Measurements from ENCODE around the gene SRRM1.
"Not testable (repeated sequence)": the region's sequence is repeated elsewhere in the genome, so short reads cannot be mapped to it uniquely, and the experiment has no call there.

The SRRM1 gene

DNA sequence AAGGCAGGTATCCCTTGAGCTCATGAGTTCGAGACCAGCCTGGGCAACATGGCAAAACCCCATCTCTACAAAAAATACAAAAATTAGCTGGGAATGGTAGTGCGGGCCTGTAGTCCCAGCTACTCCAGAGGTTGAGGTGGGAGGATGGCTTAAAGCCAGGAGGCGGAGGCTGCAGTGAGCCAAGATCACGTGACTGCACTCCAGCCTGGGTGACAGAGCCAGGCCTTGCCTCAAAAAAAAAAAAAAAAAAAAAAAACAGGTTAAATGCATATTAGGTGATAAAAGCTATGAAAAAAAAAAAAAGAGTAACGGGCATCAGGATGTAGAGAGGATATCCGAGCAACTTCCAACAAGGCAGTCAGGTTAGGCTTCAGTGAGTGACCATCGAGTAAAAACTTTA, 2.8 kb upstream of the SRRM1 start:
- no peak overlapping the region for H3K4me3 ChIP-seq (ENCODE audit: low read length)
- DNase-seq (ENCODE audit: low read depth, low spot score) = no peak

DNA sequence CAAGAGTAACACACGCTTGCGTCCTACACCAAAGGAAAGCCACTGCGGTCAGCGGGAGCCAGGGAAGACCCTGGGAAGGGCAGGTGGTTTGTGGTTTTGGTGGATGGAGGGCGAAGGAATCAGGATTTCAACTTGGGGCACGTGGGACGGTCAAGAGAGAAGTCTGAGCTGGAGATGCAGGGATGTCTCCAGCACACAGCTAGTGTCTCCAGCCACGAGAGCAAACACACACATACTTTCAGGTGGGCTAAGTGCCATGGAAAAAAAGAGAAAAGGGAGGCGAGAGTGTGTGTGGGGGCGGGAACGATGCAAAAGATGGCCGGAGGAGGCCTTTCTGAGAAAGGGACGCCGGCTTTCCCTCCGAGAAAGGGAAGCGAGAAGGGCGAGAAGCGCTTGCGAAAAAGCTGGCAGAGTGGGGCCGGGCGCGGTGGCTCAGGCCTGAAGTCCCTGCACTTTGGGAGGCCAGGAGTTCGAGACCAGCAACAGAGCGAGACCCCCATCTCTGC, 1.4 kb upstream of the SRRM1 start:
- H3K4me3 ChIP-seq (ENCODE audit: low read length) = peak overlapping the region; percentile 97
- no peak for DNase-seq (ENCODE audit: low read depth, low spot score)

DNA sequence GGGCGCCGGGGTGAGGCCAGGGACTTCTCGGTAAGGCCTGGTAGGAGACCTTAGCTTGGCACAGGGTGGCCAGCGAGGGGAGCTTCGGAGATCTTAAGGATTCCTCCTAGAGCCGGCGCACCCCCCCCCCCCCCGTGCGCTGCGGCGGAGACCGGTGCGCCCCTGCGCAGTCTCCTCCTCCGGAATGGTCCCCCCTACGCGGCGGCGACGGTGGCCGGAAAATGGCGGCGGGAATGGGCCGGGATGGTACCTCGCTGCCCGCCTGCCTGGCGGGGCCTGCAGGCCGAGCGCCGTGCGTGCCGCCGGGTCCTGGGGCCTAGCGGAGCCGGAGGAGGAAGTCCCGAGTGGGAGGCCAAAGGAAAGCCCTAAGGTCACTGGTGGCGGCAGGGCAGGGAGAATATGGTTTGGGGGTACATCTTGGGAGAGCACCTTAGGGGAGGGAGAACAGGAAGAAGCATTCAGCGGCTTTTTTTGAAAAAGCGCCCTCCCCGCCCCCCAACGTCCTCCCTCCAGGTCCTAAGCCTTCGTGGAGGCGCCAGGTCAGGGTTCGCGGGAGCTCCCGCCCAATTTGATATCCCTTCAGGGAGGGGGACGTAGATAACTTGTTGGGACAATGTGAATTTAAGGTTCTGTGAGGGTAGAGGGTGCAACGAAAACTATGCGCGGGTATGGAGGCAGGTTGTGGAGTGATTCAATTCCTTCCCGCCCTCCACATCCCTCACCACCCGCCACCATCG, 429 bp downstream of the SRRM1 start:
- DNase-seq (ENCODE audit: low read depth, low spot score) = peak; percentile 11
- peak overlapping the region; percentile 91 for H3K4me3 ChIP-seq (ENCODE audit: low read length)

DNA sequence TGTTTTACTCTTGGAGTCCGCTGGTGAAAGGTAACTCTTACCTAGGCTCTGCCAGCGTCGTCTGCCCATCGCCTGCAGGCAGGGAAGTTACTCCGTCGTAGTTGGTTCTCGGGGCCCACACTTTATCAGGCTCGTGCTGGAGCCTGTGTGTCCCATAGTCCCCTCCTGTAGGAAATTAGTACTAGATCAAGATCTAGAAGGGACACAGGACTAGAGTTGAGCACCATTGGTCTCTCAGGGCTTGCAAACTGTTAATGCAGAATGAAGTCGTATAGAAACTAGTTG, 940 bp downstream of the SRRM1 start:
- peak overlapping the region; percentile 91 for H3K4me3 ChIP-seq (ENCODE audit: low read length)
- no peak for DNase-seq (ENCODE audit: low read depth, low spot score)

DNA sequence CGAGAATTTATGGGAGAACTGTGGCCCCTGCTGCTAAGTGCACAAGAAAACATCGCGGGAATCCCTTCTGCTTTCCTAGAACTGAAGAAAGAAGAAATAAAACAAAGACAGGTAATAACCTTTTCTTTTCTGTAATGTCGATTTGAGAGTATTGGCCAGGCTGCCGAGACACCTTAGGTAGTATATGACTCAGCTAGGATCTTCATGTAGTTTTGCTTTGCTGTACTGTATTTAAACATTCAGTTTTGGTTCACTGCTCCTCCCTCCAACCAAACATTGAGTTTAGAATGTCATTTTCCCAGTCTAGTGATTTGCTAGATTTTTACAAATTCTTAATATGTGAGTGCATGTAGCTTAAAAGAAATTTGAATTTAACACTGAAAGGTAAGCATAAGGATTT, 5.8 kb downstream of the SRRM1 start:
- H3K4me3 ChIP-seq (ENCODE audit: low read length) = no peak overlapping the region
- DNase-seq (ENCODE audit: low read depth, low spot score) = no peak

DNA sequence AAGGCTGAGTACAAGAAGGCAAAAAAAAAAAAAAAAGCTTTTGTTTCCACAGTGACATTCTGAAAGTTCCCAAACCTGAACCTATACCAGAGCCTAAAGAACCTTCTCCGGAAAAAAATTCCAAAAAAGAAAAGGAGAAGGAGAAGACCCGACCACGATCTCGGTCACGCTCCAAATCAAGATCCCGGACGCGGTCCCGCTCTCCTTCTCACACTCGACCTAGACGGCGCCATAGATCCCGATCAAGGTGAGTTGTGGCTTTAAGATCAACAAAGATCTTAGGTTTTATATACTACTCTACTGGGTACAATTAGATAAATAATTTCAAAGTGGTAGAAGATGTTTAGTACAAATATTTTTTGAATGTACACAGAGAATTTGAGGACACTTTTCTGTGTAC, 9.3 kb downstream of the SRRM1 start:
- no peak overlapping the region for H3K4me3 ChIP-seq (ENCODE audit: low read length)
- DNase-seq (ENCODE audit: low read depth, low spot score) = no peak

DNA sequence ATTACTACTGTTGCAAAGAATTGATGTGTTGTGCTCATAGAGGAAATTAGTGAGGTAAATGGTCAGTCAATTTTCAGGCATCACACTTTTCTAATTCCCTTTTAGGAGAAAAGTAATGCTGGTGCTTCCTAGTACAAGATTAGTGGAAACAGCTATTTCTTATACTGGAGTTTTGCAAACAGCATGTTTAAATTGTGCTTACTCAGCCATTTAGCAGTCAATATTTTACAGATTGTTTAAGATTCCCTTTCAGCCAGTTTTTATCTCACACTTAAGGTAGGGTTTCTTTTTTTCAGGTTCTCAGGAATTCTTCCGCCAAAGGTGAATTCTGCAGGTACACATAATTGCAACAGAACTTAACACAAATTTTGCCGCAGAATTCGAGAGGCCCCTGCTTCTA, 10.9 kb downstream of the SRRM1 start:
- no peak overlapping the region for H3K4me3 ChIP-seq (ENCODE audit: low read length)

DNA sequence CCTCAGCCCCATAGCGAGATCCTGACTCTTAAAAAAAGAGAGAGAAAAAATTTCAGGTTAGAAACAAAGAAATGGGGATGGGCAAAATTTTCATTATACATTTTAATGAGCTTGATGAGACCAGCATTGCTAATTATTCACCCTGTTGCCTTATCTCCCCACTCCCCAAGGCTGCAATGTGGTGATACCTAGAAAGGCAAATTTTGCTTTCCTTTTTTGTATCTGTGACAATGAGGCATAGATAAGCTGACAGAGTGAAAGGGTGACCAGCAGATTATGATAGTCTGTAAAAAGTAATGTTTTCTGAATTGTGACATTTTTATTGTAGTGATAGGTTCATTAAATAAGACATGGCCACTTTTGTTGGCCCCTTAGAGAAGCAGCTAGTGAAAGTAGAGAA, 12.9 kb downstream of the SRRM1 start:
- DNase-seq (ENCODE audit: low read depth, low spot score) = no peak
- H3K4me3 ChIP-seq (ENCODE audit: low read length) = no peak overlapping the region

More for the DNA sequence above, 10.9 kb downstream of the SRRM1 start:
- no peak for DNase-seq (ENCODE audit: low read depth, low spot score)

DNA sequence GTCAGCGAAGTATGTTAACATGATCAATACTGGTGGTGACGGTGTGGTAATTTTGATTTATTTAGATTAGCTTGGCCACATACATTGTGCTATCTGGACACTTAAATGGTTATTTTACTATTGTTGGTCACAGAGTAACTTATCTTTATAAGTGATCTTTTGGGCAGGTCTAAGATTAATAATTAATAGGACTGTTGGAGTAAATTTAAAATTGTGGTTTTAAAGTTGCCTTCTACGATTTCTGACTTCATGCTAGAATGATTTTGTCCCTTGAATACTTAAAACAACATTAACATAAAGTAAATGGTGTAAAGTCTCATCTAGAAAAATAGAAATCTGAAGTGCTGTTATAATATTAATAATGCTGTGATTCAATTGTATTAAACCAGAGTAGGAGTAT, 14.7 kb downstream of the SRRM1 start:
- no peak overlapping the region for H3K4me3 ChIP-seq (ENCODE audit: low read length)
- DNase-seq (ENCODE audit: low read depth, low spot score) = no peak

DNA sequence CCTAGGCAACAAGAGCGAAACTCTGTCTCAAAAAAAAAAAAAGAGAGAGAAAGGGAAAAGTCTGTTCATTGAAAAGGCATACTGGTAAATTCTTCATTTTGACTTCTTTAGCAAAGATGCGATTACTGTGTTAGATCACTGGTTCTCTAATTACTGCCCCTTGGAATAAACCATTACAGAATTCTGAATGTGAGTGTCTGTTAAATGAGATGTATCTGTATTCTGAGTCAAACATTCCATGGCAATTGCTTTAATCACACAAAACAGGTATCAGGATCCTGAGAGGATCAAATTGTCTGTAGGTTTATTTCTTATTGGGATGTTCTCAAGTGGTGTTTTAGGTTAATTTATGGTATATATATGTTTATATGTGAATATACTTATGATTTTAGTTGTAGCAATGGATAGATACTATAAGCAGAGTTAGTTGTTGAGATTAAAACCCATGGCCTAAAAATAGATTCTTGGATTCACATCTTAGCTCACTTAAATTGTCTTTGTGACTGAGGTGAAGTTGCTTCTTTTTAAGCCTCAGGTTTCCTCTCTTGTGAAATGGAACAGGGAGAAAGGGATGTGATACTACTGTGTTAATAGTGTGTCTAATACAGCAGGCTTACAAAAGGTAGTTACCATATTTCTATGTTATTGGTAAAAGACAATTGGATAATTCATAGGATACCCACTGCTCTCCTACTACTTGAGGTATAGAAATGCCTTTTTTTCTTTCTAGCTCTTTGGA, 16.2 kb downstream of the SRRM1 start:
- no peak for DNase-seq (ENCODE audit: low read depth, low spot score)
- no peak overlapping the region for H3K4me3 ChIP-seq (ENCODE audit: low read length)

DNA sequence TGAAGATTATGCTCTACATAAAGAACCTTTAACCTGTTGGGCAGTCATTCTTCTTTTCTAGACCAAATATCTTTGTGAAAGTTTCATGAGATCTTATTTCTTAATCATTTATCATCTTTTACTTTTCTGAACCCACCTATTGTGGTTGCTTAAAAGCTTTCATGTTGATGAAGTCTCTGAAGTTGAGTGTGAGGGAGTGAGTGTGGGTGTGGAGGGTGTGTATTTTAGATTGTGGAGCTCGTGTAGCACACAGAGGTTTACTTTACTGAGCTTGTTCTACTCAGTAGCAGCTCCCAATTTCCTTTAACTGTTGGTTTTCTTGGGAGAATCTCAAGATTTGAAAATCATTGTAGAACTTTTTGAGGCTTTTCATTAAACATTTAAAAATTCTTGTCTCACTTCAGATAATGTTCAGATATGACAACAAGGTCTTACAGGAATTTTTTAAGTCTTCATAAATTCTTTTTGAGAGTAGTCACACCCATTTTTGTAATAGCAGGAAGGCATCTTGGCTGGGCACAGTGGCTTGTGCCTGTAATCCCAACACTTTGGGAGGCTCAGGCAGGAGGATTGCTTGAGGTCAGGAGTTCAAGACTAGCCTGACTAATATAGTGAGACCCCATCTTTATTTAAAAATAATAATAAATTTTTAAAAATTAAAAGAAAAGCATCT, 17.0 kb downstream of the SRRM1 start:
- no peak for DNase-seq (ENCODE audit: low read depth, low spot score)
- no peak overlapping the region for H3K4me3 ChIP-seq (ENCODE audit: low read length)

DNA sequence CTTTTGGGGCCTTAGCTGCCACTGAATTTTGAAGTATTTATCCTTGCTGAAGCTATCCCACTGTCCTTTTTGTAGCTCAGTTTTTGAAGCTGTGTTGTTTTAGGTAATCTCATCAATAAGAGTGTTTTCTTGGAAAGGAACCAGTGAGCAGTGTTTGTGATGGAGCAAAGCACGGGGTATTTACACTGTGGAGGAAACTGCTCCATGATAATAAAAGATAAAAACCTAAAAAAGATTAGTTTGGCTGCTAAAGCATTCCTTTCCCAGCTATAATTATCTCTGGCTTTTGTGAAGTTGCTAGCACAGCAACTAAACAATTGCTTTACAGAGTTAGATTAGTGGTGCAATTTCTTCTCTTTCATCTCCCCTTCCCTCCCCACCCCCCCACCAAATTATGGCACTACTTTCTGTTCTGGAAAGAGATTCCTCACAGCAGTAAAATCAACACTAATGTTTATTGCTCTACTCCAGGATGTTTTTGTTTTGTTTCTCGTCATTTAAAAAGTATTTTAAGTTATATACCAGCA, 21.5 kb downstream of the SRRM1 start:
- DNase-seq (ENCODE audit: low read depth, low spot score) = no peak
- H3K4me3 ChIP-seq (ENCODE audit: low read length) = no peak overlapping the region

DNA sequence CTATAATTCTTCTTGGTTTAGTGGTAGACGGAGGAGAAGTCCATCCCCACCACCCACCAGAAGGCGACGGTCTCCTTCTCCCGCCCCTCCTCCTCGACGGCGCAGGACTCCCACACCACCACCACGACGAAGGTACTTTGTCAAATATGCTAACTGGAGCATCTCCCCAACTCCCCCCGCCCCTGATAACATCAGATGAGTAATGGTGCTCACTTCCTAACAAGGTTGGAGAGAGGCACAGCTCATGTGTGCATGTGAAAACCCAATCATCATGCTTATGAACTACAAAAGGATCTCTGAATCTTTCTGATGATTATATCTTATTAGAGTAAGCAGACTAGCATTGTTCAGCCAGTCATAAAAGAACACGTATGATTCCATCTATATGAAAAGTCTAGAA, 23.7 kb downstream of the SRRM1 start:
- DNase-seq (ENCODE audit: low read depth, low spot score) = no peak
- H3K4me3 ChIP-seq (ENCODE audit: low read length) = no peak overlapping the region

DNA sequence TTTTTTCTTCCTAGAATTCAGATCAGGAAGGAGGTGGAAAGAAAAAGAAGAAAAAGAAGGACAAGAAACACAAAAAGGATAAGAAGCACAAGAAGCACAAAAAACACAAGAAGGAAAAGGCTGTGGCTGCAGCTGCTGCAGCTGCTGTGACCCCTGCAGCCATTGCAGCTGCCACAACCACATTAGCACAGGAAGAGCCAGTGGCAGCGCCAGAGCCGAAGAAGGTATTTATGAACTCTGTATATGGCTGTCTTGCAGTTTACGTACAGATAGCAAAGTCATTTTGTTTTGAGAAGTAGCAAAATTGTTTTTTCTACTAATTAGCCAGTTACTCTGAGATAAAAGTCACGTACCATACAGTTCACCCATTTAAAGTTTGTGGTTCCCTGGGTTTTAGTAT, 28.3 kb downstream of the SRRM1 start:
- not testable (repeated sequence) for DNase-seq (ENCODE audit: low read depth, low spot score); H3K4me3 ChIP-seq (ENCODE audit: low read length)

DNA sequence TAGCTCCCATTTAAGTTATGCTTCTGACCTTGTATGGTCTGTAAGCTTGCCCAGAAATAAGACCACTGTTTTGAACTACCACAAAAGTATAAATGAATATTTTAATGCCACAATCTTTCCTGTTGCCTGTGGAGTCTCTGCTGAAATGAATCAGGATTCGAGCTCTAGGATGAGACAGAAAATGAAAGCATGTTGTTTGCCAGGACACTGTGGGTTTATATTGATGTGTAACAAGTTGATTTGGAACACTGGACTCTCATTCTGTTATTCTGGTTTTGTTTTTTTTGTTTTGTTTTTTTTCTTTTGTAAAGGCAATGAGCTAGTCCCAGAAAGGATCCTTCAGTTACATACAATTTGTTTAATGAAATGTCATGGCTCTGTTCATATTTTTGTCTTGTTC, 29.6 kb downstream of the SRRM1 start:
- H3K4me3 ChIP-seq (ENCODE audit: low read length); DNase-seq (ENCODE audit: low read depth, low spot score): not testable (repeated sequence)

DNA sequence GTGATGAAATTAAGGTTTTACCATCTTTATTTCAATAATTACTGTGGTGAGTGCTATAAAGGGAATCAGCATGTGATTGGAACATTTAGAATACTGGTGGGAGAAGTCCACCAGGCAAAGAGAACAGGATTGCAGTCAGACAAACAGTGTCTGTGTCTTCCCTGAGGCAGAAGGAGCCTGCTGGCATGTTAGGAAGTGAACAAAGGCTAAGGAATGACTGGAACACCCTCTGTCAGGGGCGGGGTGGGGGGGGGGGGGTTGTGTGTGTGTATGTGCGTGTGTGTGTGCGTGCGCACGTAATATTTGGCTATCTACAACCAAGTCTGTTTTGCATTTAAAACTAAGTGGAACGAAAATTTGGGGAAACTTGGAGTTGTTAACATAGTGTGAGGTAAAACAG, 30.2 kb downstream of the SRRM1 start:
- no peak for DNase-seq (ENCODE audit: low read depth, low spot score)
- no peak overlapping the region for H3K4me3 ChIP-seq (ENCODE audit: low read length)

DNA sequence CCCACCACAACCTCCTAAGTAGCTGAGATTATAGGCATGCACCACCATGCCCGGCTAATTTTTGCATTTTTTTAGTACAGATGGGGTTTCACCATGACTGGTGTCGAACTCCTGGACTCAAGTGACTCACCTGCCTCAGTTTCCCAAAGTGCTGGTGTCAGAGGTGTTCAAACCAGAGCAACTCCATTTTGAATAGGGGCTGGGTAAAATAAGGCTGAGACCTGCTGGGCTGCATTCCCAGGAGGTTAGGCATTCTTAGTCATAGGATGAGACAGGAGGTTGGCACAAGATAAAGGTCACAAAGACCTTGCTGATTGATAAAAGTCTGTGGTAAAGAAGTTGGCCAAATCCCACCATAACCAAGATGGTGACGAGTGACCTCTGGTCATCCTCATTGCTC, 35.3 kb downstream of the SRRM1 start:
- H3K4me3 ChIP-seq (ENCODE audit: low read length); DNase-seq (ENCODE audit: low read depth, low spot score): not testable (repeated sequence)

DNA sequence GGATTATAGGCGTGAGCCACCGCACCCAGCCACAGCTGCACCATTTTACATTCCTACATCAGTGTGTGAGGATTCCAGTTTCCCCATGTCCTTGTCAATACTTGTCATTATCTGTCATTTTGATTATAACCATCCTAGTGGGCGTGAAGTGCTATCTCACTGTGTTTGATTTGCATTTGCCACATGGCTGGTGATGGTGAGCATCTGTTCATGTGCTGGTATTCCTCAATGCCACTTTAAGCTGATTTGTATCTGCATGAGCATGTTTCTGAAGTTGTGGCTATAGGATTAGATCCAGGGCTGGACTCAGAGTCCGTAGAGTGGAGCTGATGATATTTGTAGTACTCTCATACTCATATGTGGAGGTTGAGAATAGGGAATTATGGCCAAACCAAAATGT, 36.6 kb downstream of the SRRM1 start:
- DNase-seq (ENCODE audit: low read depth, low spot score) = no peak
- H3K4me3 ChIP-seq (ENCODE audit: low read length) = no peak overlapping the region

DNA sequence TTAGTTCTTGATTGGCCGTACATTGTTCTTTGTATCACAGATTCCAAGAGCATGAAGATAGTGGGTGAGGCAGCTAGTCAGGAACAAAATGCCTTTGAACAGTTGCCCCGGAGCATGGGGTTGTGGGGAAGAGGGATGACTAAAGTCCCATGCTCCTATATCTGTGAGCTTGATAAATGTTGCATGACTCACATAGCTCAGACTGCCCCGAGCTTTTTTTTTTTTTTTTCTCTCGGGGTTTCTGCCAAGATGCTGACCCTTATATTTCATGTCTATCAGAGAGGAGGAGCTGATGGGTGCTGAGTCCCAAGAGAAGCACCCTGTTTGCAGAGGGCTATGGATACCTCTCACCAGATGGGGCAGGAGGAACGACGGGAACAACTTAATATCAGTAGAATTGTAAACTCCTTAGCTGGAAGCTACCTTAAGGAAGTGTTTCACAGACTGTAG, 40.6 kb downstream of the SRRM1 start:
- no peak for DNase-seq (ENCODE audit: low read depth, low spot score)
- no peak overlapping the region for H3K4me3 ChIP-seq (ENCODE audit: low read length)

DNA sequence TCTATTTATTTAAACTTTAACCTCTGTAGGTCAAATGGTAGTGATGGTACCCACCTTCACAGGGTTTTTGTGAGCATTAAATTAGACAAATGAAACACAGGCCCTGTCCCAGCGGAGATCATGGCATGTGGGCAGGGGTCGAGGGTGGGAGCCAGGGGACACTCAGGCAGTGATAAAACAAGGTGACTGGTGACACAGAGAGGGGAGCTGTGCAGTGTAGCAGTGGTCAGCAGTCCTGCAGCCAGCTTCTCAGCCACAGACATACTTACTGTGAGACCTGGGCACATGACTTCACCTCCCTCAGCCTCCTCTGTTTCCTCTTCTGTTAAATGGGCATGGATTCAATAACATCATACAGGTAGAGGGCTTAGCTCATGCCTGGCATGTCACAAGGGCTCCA, 44.9 kb downstream of the SRRM1 start:
- H3K4me3 ChIP-seq (ENCODE audit: low read length) = no peak overlapping the region

More for the DNA sequence above, 44.9 kb downstream of the SRRM1 start:
- DNase-seq (ENCODE audit: low read depth, low spot score) = no peak
